HepG2 (cell line): ENCODE data around the gene CHD9NB.

Experiments used
- CBX5 ChIP-seq: sonication (generic); formaldehyde crosslinking; IDR thresholded peaks from 2 replicates; pipeline ENCODE4 v1.4.0; 2020; ENCODE audit warnings: missing genetic modification reagents, borderline replicate concordance
- FIP1L1 ChIP-seq: fragments of 200-400 bp; formaldehyde crosslinking; IDR thresholded peaks from 2 replicates; pipeline ENCODE4 v1.6.1; 2018; ENCODE audit warnings: low read depth, mild to moderate bottlenecking, low read length, moderate library complexity, borderline replicate concordance; ENCODE audit not compliant: insufficient read depth
- HNRNPH1 ChIP-seq: fragments of 200-400 bp; formaldehyde crosslinking; optimal IDR thresholded peaks from 2 replicates; pipeline ENCODE3; 2017; ENCODE audit warnings: mild to moderate bottlenecking, low read depth, low read length
- HNRNPUL1 ChIP-seq: fragments of 200-400 bp; formaldehyde crosslinking; IDR thresholded peaks from 2 replicates; pipeline ENCODE4 v1.6.1; 2017; ENCODE audit warnings: low read depth, mild to moderate bottlenecking, low read length, moderate library complexity
- POLR2AphosphoS2 ChIP-seq: IDR thresholded peaks from 2 replicates; pipeline ENCODE4 v1.6.1; 2011; ENCODE audit warnings: low read depth, low read length, improper control_type of control experiment
- POLR2AphosphoS5 ChIP-seq: IDR thresholded peaks from 2 replicates; pipeline ENCODE4 v1.6.1; 2012; ENCODE audit warnings: low read depth, low read length
- SRSF1 ChIP-seq: fragments of 200-400 bp; formaldehyde crosslinking; optimal IDR thresholded peaks from 2 replicates; pipeline ENCODE3; 2017; ENCODE audit warnings: mild to moderate bottlenecking, low read depth, low read length, moderate library complexity
- TAF1 ChIP-seq: sonication (generic); formaldehyde crosslinking; IDR thresholded peaks from 2 replicates; pipeline ENCODE4 v1.4.0; 2020; ENCODE audit warnings: missing genetic modification reagents
- ZFP36 ChIP-seq: fragments of 150-350 bp; IDR thresholded peaks from 2 replicates; pipeline ENCODE4 v1.6.1; 2018; ENCODE audit warnings: borderline replicate concordance, low read length, low read depth; ENCODE audit not compliant: partially characterized antibody
- ZNF605 ChIP-seq: sonication (generic); formaldehyde crosslinking; IDR thresholded peaks from 2 replicates; pipeline ENCODE4 v1.8.0; 2022; ENCODE audit warnings: mild to moderate bottlenecking, missing genetic modification reagents
- ZSCAN20 ChIP-seq: sonication (generic); formaldehyde crosslinking; IDR thresholded peaks from 2 replicates; pipeline ENCODE4 v1.4.0; 2020; ENCODE audit warnings: missing genetic modification reagents, mild to moderate bottlenecking, borderline replicate concordance
- TF ChIP-seq, protein P1 (sequence below): sonication (generic); formaldehyde crosslinking; IDR thresholded peaks from 2 replicates; pipeline ENCODE4 v1.5.0; 2020; ENCODE audit warnings: mild to moderate bottlenecking, missing genetic modification reagents, moderate library complexity
- TF ChIP-seq, protein P2 (sequence below), 2 experiments: IDR thresholded peaks; 2 replicates each; pipeline ENCODE4 v1.6.1; 2011 to 2012; ENCODE audit warnings: low read length in 2 of 2, borderline replicate concordance in 1 of 2, low read depth in 1 of 2, mild to moderate bottlenecking in 1 of 2, moderate library complexity in 1 of 2
- TF ChIP-seq, protein P3 (sequence below): sonication (generic); formaldehyde crosslinking; IDR thresholded peaks from 2 replicates; pipeline ENCODE4 v1.8.0; 2022; ENCODE audit warnings: mild to moderate bottlenecking, missing genetic modification reagents, borderline replicate concordance

DNA sequence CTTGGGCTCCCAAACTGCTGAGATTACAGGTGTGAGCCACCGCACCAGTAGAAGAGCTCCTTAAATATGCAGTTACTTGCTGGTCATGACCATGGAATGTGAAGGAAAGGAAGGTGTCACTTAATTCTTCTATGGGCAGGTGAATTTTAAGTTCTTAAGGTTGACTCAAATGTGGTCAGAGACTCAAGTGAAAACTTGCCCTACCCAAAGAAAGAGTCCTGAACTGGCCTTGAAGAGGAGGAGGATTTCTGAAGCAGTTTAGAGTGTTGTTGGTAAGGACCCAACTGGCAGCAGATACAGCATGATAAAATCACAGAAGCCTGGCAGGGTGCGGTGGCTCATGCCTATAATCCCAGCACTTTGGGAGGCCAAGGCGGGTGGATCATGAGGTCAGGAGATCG is 31.4 kb upstream of the CHD9NB start:
- TF ChIP-seq POLR2AphosphoS2 (no peak), FIP1L1 (no peak), CBX5 (no peak), TAF1 (CRISPR knock-in tag) (no peak), ZNF605 (no peak), HNRNPH1 (no peak), ZSCAN20 (no peak), POLR2AphosphoS5 (no peak), HNRNPUL1 (no peak), SRSF1 (no peak), ZFP36 (no peak)
- TF ChIP-seq, protein P1, sequence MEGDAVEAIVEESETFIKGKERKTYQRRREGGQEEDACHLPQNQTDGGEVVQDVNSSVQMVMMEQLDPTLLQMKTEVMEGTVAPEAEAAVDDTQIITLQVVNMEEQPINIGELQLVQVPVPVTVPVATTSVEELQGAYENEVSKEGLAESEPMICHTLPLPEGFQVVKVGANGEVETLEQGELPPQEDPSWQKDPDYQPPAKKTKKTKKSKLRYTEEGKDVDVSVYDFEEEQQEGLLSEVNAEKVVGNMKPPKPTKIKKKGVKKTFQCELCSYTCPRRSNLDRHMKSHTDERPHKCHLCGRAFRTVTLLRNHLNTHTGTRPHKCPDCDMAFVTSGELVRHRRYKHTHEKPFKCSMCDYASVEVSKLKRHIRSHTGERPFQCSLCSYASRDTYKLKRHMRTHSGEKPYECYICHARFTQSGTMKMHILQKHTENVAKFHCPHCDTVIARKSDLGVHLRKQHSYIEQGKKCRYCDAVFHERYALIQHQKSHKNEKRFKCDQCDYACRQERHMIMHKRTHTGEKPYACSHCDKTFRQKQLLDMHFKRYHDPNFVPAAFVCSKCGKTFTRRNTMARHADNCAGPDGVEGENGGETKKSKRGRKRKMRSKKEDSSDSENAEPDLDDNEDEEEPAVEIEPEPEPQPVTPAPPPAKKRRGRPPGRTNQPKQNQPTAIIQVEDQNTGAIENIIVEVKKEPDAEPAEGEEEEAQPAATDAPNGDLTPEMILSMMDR (CRISPR knock-in tag) = no peak
- TF ChIP-seq, protein P2, sequence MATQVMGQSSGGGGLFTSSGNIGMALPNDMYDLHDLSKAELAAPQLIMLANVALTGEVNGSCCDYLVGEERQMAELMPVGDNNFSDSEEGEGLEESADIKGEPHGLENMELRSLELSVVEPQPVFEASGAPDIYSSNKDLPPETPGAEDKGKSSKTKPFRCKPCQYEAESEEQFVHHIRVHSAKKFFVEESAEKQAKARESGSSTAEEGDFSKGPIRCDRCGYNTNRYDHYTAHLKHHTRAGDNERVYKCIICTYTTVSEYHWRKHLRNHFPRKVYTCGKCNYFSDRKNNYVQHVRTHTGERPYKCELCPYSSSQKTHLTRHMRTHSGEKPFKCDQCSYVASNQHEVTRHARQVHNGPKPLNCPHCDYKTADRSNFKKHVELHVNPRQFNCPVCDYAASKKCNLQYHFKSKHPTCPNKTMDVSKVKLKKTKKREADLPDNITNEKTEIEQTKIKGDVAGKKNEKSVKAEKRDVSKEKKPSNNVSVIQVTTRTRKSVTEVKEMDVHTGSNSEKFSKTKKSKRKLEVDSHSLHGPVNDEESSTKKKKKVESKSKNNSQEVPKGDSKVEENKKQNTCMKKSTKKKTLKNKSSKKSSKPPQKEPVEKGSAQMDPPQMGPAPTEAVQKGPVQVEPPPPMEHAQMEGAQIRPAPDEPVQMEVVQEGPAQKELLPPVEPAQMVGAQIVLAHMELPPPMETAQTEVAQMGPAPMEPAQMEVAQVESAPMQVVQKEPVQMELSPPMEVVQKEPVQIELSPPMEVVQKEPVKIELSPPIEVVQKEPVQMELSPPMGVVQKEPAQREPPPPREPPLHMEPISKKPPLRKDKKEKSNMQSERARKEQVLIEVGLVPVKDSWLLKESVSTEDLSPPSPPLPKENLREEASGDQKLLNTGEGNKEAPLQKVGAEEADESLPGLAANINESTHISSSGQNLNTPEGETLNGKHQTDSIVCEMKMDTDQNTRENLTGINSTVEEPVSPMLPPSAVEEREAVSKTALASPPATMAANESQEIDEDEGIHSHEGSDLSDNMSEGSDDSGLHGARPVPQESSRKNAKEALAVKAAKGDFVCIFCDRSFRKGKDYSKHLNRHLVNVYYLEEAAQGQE (IDR thresholded peaks at IDR 0.05; ENCODE audit: borderline replicate concordance in 1 of 2, low read depth in 1 of 2, low read length in 2 of 2) = no peak
- TF ChIP-seq, protein P3, sequence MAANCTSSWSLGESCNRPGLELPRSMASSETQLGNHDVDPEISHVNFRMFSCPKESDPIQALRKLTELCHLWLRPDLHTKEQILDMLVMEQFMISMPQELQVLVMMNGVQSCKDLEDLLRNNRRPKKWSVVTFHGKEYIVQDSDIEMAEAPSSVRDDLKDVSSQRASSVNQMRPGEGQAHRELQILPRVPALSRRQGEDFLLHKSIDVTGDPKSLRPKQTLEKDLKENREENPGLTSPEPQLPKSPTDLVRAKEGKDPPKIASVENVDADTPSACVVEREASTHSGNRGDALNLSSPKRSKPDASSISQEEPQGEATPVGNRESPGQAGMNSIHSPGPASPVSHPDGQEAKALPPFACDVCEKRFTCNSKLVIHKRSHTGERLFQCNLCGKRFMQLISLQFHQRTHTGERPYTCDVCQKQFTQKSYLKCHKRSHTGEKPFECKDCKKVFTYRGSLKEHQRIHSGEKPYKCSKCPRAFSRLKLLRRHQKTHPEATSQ (CRISPR knock-in tag) = no peak
